Measurements from ENCODE around the gene S100A3.

S100A3 gene

DNA sequence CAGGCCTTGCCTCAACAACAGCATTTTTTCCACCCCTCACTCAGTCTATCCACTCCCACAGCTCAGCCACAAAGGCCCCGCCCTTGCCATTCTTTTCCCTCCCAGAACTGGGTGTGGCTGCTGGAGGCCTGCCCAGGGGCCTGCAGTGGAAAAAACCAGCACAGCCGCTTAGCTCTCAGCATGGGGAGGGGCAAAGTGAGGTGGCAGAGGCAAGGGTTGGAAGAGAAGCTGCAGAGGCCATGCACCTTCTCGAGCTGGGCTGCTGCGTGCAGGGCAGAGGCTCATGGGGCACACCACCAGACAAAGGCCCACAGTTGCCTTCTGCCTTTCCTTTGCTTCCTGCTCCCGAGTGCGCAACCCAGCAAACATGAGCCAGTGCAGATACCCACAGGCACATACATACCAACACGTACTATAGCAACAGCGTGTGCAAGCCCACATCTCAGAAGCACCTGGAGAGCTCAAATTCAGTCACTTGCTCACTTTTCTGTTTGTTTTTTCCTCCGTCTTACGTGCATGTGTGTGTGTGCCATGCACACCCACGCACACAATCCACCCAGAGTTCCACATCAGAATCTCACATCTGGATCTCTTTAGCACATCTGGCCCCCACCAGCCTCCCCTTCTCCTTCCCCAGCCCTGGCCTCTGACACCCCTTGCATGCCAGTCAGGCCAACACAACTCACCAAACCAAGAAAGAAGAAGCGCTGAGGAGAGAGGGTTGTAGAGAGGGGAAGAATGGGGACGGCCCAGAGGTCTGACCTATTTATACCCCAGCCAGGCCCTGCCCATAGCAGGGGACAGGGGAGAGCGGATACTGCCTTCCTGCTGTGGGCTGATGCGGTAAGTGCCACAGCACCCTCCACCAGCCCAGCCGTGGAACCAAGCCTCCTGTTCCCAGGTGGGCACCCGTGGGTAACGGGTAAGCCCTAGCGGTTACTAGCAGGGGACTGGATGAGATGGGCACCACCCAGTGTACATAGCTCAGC, 3.7 kb downstream of the S100A3 start, which contains the start of gene S100A4:
Gene S100A4, minus strand, starts transcription at position 740 of the 989 bp plus-strand sequence. CDS start 1,012 bp downstream, outside the sequence.
- Histone ChIP-seq H3K9ac (ENCODE audit: low read length) (no peak within 1 kb of the TSS), H3K4me3 (ENCODE audit: insufficient read depth, low read length, poor library complexity, severe bottlenecking) (no peak within 1 kb of the TSS)

DNA sequence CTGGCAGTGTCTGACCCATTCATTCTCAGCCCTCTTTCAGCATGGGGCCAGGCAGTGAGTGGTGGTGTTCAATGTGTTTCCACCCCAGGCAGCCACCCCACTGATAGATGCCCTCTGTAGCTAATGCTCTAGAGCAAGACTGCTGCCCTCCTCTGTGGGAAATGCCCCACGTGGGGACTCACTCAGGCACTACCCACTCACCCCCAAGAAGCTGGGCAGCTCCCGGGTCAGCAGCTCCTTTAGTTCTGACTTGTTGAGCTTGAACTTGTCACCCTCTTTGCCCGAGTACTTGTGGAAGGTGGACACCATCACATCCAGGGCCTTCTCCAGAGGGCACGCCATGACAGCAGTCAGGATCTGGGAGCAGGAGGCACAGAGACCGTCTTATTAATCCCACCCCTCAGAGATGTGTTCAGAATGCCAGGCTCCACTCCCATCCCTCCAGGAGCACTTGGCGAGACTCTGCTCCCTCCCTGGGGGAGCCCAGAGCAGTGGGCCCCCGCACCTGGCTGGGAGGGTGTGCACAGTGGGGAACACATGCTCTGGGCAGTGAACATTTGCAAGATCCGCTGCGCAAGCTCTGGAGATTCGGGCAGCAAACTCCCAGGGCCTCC, 4.5 kb downstream of the S100A3 start:
- no peak overlapping the region for H3K4me2 ChIP-seq (ENCODE audit: low read depth, low read length, poor library complexity, severe bottlenecking)
- H3K36me3 ChIP-seq (ENCODE audit: low read length): no peaks in the 10 kb centered on the region
- no peaks in the 10 kb centered on the region for H3K79me2 ChIP-seq (ENCODE audit: insufficient read depth, low read length)
- H3K27me3 ChIP-seq (ENCODE audit: low read length): no peaks in the 10 kb centered on the region
- no peak overlapping the region for H3K27ac ChIP-seq (ENCODE audit: low read depth, low read length)
- H3K4me3 ChIP-seq (ENCODE audit: insufficient read depth, low read length, poor library complexity, severe bottlenecking): no peak overlapping the region
- no peaks in the 10 kb centered on the region for H4K20me1 ChIP-seq (ENCODE audit: low read depth, low read length)
- no peaks in the 10 kb centered on the region for H3K9me2 ChIP-seq (replicated peaks; ENCODE audit: insufficient read depth, low read length)
- no peaks in the 10 kb centered on the region for H3K9me3 ChIP-seq (ENCODE audit: insufficient read depth, low read length)
- no peak for TF ChIP-seq EZH2phosphoT487 (conservative IDR thresholded peaks at IDR 0.05; ENCODE audit: low read length)
- TF ChIP-seq, protein P1, sequence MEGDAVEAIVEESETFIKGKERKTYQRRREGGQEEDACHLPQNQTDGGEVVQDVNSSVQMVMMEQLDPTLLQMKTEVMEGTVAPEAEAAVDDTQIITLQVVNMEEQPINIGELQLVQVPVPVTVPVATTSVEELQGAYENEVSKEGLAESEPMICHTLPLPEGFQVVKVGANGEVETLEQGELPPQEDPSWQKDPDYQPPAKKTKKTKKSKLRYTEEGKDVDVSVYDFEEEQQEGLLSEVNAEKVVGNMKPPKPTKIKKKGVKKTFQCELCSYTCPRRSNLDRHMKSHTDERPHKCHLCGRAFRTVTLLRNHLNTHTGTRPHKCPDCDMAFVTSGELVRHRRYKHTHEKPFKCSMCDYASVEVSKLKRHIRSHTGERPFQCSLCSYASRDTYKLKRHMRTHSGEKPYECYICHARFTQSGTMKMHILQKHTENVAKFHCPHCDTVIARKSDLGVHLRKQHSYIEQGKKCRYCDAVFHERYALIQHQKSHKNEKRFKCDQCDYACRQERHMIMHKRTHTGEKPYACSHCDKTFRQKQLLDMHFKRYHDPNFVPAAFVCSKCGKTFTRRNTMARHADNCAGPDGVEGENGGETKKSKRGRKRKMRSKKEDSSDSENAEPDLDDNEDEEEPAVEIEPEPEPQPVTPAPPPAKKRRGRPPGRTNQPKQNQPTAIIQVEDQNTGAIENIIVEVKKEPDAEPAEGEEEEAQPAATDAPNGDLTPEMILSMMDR (IDR thresholded peaks at IDR 0.05; ENCODE audit: insufficient read depth, low read length, poor library complexity, severe bottlenecking): no peak
- no peaks in the 10 kb centered on the region for H3F3A ChIP-seq (ENCODE audit: insufficient read depth)
- no peak overlapping the region for H2AFZ ChIP-seq (ENCODE audit: low read depth, low read length, severe bottlenecking)
- H3K9ac ChIP-seq (ENCODE audit: low read length): no peak overlapping the region

More for the DNA sequence above, 3.7 kb downstream of the S100A3 start, which contains the start of gene S100A4:
- Histone ChIP-seq H3K9me3 (ENCODE audit: insufficient read depth, low read length) (no peaks in the 10 kb centered on the region), H3F3A (ENCODE audit: insufficient read depth) (no peaks in the 10 kb centered on the region), H4K20me1 (ENCODE audit: low read depth, low read length) (no peaks in the 10 kb centered on the region), H2AFZ (ENCODE audit: low read depth, low read length, severe bottlenecking) (no peak within 1 kb of the TSS), H3K27ac (ENCODE audit: low read depth, low read length) (no peak within 1 kb of the TSS), H3K79me2 (ENCODE audit: insufficient read depth, low read length) (no peaks in the 10 kb centered on the region), H3K4me2 (ENCODE audit: low read depth, low read length, poor library complexity, severe bottlenecking) (no peak within 1 kb of the TSS), H3K9me2 (replicated peaks; ENCODE audit: insufficient read depth, low read length) (no peaks in the 10 kb centered on the region), H3K27me3 (ENCODE audit: low read length) (no peaks in the 10 kb centered on the region), H3K36me3 (ENCODE audit: low read length) (no peaks in the 10 kb centered on the region)
- TF ChIP-seq, protein P1 (IDR thresholded peaks at IDR 0.05; ENCODE audit: insufficient read depth, low read length, poor library complexity, severe bottlenecking): no peak
- TF ChIP-seq EZH2phosphoT487 (conservative IDR thresholded peaks at IDR 0.05; ENCODE audit: low read length): no peak

DNA sequence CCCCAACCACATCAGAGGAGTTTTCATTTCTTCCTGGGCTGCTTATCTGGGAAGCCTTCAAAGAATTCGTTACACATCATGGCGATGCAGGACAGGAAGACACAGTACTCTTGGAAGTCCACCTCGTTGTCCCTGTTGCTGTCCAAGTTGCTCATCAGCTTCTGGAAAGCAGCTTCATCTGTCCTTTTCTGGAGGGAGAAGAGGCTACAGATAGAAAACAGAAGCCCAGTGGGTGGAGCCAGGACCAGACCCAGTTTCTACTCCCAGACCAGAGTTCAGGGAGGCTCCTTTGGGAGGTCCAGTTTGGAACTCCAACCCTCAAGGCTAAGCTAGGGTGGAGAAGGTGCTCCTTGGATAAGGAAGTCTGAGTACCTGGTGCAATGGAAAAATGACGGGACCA, 5.3 kb downstream of the S100A3 start:
- TF ChIP-seq, protein P1 (IDR thresholded peaks at IDR 0.05; ENCODE audit: insufficient read depth, low read length, poor library complexity, severe bottlenecking): no peak
- TF ChIP-seq EZH2phosphoT487 (conservative IDR thresholded peaks at IDR 0.05; ENCODE audit: low read length): no peak
- no peak overlapping the region for H2AFZ ChIP-seq (ENCODE audit: low read depth, low read length, severe bottlenecking)
- no peaks in the 10 kb centered on the region for H3K27me3 ChIP-seq (ENCODE audit: low read length)
- H3K4me2 ChIP-seq (ENCODE audit: low read depth, low read length, poor library complexity, severe bottlenecking): no peak overlapping the region
- H3K9me3 ChIP-seq (ENCODE audit: insufficient read depth, low read length): no peaks in the 10 kb centered on the region
- H3K36me3 ChIP-seq (ENCODE audit: low read length): no peaks in the 10 kb centered on the region
- H3K27ac ChIP-seq (ENCODE audit: low read depth, low read length): no peak overlapping the region
- no peaks in the 10 kb centered on the region for H4K20me1 ChIP-seq (ENCODE audit: low read depth, low read length)
- H3K9ac ChIP-seq (ENCODE audit: low read length): no peak overlapping the region
- H3K9me2 ChIP-seq (replicated peaks; ENCODE audit: insufficient read depth, low read length): no peaks in the 10 kb centered on the region
- no peak overlapping the region for H3K4me3 ChIP-seq (ENCODE audit: insufficient read depth, low read length, poor library complexity, severe bottlenecking)
- no peaks in the 10 kb centered on the region for H3F3A ChIP-seq (ENCODE audit: insufficient read depth)
- no peaks in the 10 kb centered on the region for H3K79me2 ChIP-seq (ENCODE audit: insufficient read depth, low read length)

All from SU-DHL-6 (cell line).